NCI-H187 treated with DMSO at 0.1 percent for 48 hours (cell line): ENCODE data around the gene METAP2.

Source experiments
- DNase-seq: peaks from one replicate; lab custom pipeline; 2025; lab: John Stamatoyannopoulos, UW

METAP2 gene

GRCh38 chr12:95513599-95513998 lies 39.6 kb downstream of the METAP2 start:
- no peak for DNase-seq

- no peak for DNase-seq
Measured at GRCh38 chr12:95515197-95515596, 41.2 kb downstream of the METAP2 start.

- DNase-seq, result no peak
Measured at GRCh38 chr12:95516757-95517156, 42.8 kb downstream of the METAP2 start.

- no peak for DNase-seq
Measured at GRCh38 chr12:95517246-95517645, 43.3 kb downstream of the METAP2 start.

- DNase-seq, result no peak
Measured at GRCh38 chr12:95518944-95519343, 45.0 kb downstream of the METAP2 start.

- DNase-seq, result no peak
Measured at GRCh38 chr12:95520816-95521215, 46.9 kb downstream of the METAP2 start.

- DNase-seq, result no peak
Measured at GRCh38 chr12:95522692-95523091, 48.7 kb downstream of the METAP2 start.

GRCh38 chr12:95528431-95528830 lies 54.5 kb downstream of the METAP2 start:
- no peak for DNase-seq

- DNase-seq, result no peak
Measured at GRCh38 chr12:95529693-95530225, 55.8 kb downstream of the METAP2 start.

GRCh38 chr12:95532851-95533250 lies 58.9 kb downstream of the METAP2 start:
- DNase-seq, result no peak

GRCh38 chr12:95533985-95534384 lies 60.0 kb downstream of the METAP2 start:
- no peak for DNase-seq

GRCh38 chr12:95538006-95538405 lies 64.1 kb downstream of the METAP2 start:
- DNase-seq, result no peak

- DNase-seq, result no peak
Measured at GRCh38 chr12:95538656-95539055, 64.7 kb downstream of the METAP2 start.

GRCh38 chr12:95541436-95541835 lies 67.5 kb downstream of the METAP2 start:
- no peak for DNase-seq

- no peak for DNase-seq
Measured at GRCh38 chr12:95543305-95543704, 69.4 kb downstream of the METAP2 start.

GRCh38 chr12:95544756-95545155 lies 70.8 kb downstream of the METAP2 start:
- no peak for DNase-seq

GRCh38 chr12:95545303-95545702 lies 71.4 kb downstream of the METAP2 start:
- DNase-seq, result no peak

- peak; percentile 37 for DNase-seq
Measured at GRCh38 chr12:95545731-95546490, 72.0 kb downstream of the METAP2 start.

- DNase-seq, result no peak
Measured at GRCh38 chr12:95546491-95546813, 72.5 kb downstream of the METAP2 start.

GRCh38 chr12:95547522-95548055 lies 73.6 kb downstream of the METAP2 start:
- DNase-seq, result no peak

GRCh38 chr12:95548056-95548538 lies 74.1 kb downstream of the METAP2 start:
- DNase-seq, result no peak

- no peak for DNase-seq
Measured at GRCh38 chr12:95548539-95549391, 74.8 kb downstream of the METAP2 start.
